K562 (cell line): ENCODE data around the gene ZNF24. TPM values are rescaled to one million over a fixed set of nuclear protein-coding genes. Genes with fewer than 3 reads are reported as not detected.
A peak's percentile ranks its signal among the peaks of the same experiment; 100 is the strongest.

ENCODE experiments used
- BCL6 ChIP-seq: fragments of 250-450 bp; sonication (Bioruptor Pico); IDR thresholded peaks from 2 replicates; pipeline ENCODE4 v1.4.0; 2020
- CBX8 ChIP-seq: fragments of 200-600 bp; sonication (generic); IDR thresholded peaks from 2 replicates; pipeline ENCODE4 v1.6.1; 2012; ENCODE audit warnings: borderline replicate concordance, mixed run types, low read depth, mild to moderate bottlenecking, moderate library complexity, mixed read lengths, low read length, control low read depth, inconsistent platforms; ENCODE audit not compliant: poor library complexity, severe bottlenecking; ENCODE audit errors: extremely low read depth
- JUN ChIP-seq, 2 experiments: sonication (generic) in 1 of 2; formaldehyde crosslinking in 1 of 2; IDR thresholded peaks; 2 replicates each; pipeline versions ENCODE4 v1.6.1 to v1.8.0; 2012 to 2022; ENCODE audit warnings: borderline replicate concordance in 2 of 2, mild to moderate bottlenecking in 2 of 2, improper control_type of control experiment in 1 of 2, low read depth in 1 of 2, low read length in 1 of 2, missing genetic modification reagents in 1 of 2
- KDM1A ChIP-seq, 2 experiments: fragments of 450-650 bp; IDR thresholded peaks; 2 replicates each; pipeline ENCODE4 v1.6.1; 2016; ENCODE audit warnings: mild to moderate bottlenecking in 2 of 2
- NCOR1 ChIP-seq: fragments of 450-650 bp; IDR thresholded peaks from 2 replicates; pipeline ENCODE4 v1.6.1; 2016; ENCODE audit warnings: mild to moderate bottlenecking, moderate library complexity
- PCBP1 ChIP-seq: fragments of 200-400 bp; formaldehyde crosslinking; IDR thresholded peaks from 2 replicates; pipeline ENCODE4 v1.6.1; 2018; ENCODE audit warnings: mild to moderate bottlenecking, low read depth, low read length; ENCODE audit not compliant: poor library complexity, severe bottlenecking
- PRPF4 ChIP-seq: fragments of 200-400 bp; formaldehyde crosslinking; IDR thresholded peaks from one replicate; pipeline ENCODE4 v1.6.1; 2017; ENCODE audit warnings: low read length, low read depth, mild to moderate bottlenecking; ENCODE audit not compliant: insufficient read depth, poor library complexity, severe bottlenecking
- PYGO2 ChIP-seq: fragments of 450-650 bp; IDR thresholded peaks from 2 replicates; pipeline ENCODE4 v1.6.1; 2016; ENCODE audit warnings: mild to moderate bottlenecking, missing genetic modification characterization, moderate library complexity, missing compliant biosample characterization
- RHOXF2B ChIP-seq: fragments of 250-450 bp; sonication (Bioruptor Pico); conservative IDR thresholded peaks from 2 replicates; pipeline ENCODE4 v1.5.1; 2021
- SIN3B ChIP-seq: fragments of 450-650 bp; IDR thresholded peaks from 2 replicates; pipeline ENCODE4 v1.6.1; 2017; ENCODE audit warnings: low read depth, mild to moderate bottlenecking, moderate library complexity
- SP1 ChIP-seq: sonication (generic); formaldehyde crosslinking; IDR thresholded peaks from 2 replicates; pipeline ENCODE4 v1.8.1; 2022; ENCODE audit warnings: mild to moderate bottlenecking, missing genetic modification reagents
- TRIM28 ChIP-seq: fragments of 450-650 bp; IDR thresholded peaks from 2 replicates; pipeline ENCODE4 v1.6.1; 2017
- ZFP30 ChIP-seq: fragments of 250-450 bp; sonication (Bioruptor Pico); IDR thresholded peaks from 2 replicates; pipeline ENCODE4 v1.8.0; 2022; ENCODE audit warnings: moderate library complexity, mild to moderate bottlenecking, inconsistent platforms, borderline replicate concordance
- ZNF165 ChIP-seq: fragments of 250-450 bp; sonication (Bioruptor Pico); IDR thresholded peaks from 2 replicates; pipeline ENCODE4 v1.4.0; 2020; ENCODE audit warnings: borderline replicate concordance
- ZNF77 ChIP-seq: fragments of 250-450 bp; sonication (Bioruptor Pico); IDR thresholded peaks from 2 replicates; pipeline ENCODE4 v1.5.0; 2020
- polyA plus RNA-seq, 8 experiments: library from polyadenylated mRNA; depleted of rRNA in 4 of 8; stranded (reverse) in 5 of 8; unstranded in 3 of 8; fragments of >200 nt; fragmentation: Nextera tagmentation in 2 of 8; fragmentation: Illumina TruSeq in 1 of 8; extraction: Ambion mirVana in 2 of 8; extraction: Trizol in 1 of 8; gene quantifications; 2 replicates each; pipeline versions ENCODE4 v1.2.1 to v1.2.3, GENCODE V29; 2011 to 2014; ENCODE audit warnings: inconsistent platforms in 1 of 8, missing spikeins in 1 of 8
- total RNA-seq, 7 experiments: library from RNA; depleted of rRNA in 6 of 7; stranded (reverse); fragments of >200 nt in 6 of 7; fragmentation: Illumina TruSeq in 2 of 7; extraction: Trizol in 2 of 7; gene quantifications; 2 replicates each; pipeline versions ENCODE4 v1.2.1 to v1.2.3, GENCODE V29; 2011 to 2021; ENCODE audit warnings: low replicate concordance in 1 of 7
- TF ChIP-seq, protein P1 (sequence below): sonication (generic); formaldehyde crosslinking; IDR thresholded peaks from 2 replicates; pipeline ENCODE4 v1.4.0; 2020; ENCODE audit warnings: mild to moderate bottlenecking, missing genetic modification reagents
- TF ChIP-seq, protein P2 (sequence below), 2 experiments: IDR thresholded peaks in 1 of 2; conservative IDR thresholded peaks in 1 of 2; 2 replicates each; pipeline ENCODE4 v1.6.1; 2016; ENCODE audit warnings: low read depth in 2 of 2, mild to moderate bottlenecking in 1 of 2, missing compliant biosample characterization in 1 of 2, missing genetic modification characterization in 1 of 2, moderate library complexity in 1 of 2
- TF ChIP-seq, protein P3 (sequence below): IDR thresholded peaks from 2 replicates; pipeline ENCODE4 v1.6.1; 2016; ENCODE audit warnings: missing genetic modification characterization, missing compliant biosample characterization
- TF ChIP-seq, protein P4 (sequence below): fragments of 450-650 bp; IDR thresholded peaks from 2 replicates; pipeline ENCODE4 v1.6.1; 2016; ENCODE audit warnings: missing biosample characterization, missing genetic modification characterization

ZNF24 gene
- total and polyA plus RNA-seq, 9 of the 15 experiments (the other 6 are each of a cell fraction or from before 2014, with no cell fraction given): 35.7 to 72.8 (median 54.1) TPM

DNA sequence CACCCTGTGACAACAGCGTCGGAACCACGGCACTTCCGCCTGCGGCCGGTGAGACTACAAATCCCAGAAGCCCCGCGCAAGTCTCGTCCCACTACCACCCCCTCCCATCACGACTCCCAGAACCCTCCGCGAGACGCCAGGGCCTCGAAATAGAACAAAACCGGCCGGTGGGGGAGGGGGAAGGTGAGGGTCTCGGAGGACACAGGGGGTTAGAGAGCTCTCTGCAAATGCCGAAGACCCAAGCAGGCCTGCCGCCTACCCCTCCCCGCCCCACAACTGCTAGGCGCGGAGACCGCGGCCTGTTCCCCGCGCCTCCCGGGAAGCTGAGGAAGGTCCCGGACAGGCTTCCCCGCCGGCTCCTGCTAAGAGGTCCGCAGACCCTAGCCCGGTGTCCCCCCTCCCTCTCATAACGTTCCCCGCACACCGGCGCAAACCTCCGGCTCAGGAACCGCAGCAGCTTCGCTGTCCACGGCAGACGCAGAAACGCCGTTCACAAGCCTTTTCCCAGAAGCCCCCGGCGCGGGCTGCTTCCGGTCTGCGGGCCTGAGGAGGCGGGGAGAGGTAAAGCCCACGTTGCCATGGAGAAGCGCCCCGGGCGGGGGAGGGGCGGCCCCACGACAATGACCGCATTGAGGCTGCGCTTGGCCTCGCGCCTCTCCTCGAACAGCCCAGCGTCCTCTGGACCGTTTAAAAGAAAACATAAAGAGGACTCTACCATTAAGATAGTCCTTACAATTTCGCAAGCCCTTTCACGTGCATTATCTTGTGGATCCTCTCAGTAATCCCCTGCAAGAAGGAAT is at the start of gene ZNF24 (continued):
- TF ChIP-seq, protein P1, sequence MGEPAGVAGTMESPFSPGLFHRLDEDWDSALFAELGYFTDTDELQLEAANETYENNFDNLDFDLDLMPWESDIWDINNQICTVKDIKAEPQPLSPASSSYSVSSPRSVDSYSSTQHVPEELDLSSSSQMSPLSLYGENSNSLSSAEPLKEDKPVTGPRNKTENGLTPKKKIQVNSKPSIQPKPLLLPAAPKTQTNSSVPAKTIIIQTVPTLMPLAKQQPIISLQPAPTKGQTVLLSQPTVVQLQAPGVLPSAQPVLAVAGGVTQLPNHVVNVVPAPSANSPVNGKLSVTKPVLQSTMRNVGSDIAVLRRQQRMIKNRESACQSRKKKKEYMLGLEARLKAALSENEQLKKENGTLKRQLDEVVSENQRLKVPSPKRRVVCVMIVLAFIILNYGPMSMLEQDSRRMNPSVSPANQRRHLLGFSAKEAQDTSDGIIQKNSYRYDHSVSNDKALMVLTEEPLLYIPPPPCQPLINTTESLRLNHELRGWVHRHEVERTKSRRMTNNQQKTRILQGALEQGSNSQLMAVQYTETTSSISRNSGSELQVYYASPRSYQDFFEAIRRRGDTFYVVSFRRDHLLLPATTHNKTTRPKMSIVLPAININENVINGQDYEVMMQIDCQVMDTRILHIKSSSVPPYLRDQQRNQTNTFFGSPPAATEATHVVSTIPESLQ (CRISPR knock-in tag): 0 out of 2 replicates have a peak, but pooled peaks have one; percentile 65
- TF ChIP-seq PRPF4: no peak
- TF ChIP-seq, protein P2, sequence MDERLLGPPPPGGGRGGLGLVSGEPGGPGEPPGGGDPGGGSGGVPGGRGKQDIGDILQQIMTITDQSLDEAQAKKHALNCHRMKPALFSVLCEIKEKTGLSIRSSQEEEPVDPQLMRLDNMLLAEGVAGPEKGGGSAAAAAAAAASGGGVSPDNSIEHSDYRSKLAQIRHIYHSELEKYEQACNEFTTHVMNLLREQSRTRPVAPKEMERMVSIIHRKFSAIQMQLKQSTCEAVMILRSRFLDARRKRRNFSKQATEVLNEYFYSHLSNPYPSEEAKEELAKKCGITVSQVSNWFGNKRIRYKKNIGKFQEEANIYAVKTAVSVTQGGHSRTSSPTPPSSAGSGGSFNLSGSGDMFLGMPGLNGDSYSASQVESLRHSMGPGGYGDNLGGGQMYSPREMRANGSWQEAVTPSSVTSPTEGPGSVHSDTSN (CRISPR knock-in tag; IDR thresholded peaks at IDR 0.05; ENCODE audit: low read depth): no peak
- TF ChIP-seq, protein P2 (tag; conservative IDR thresholded peaks at IDR 0.05; ENCODE audit: low read depth): no peak
- no peak for TF ChIP-seq ZNF77 (CRISPR knock-in tag)
- no peak for TF ChIP-seq KDM1A (IDR thresholded peaks at IDR 0.05)
- peak; percentile 76 for TF ChIP-seq SP1 (CRISPR knock-in tag)
- TF ChIP-seq RHOXF2B (CRISPR knock-in tag): no peak
- TF ChIP-seq JUN (IDR thresholded peaks at IDR 0.05; ENCODE audit: borderline replicate concordance, low read depth, low read length): peak; percentile 55; the same call in 1 of the 2 replicates
- no peak for TF ChIP-seq JUN (CRISPR knock-in tag; IDR thresholded peaks at IDR 0.05; ENCODE audit: borderline replicate concordance)
- TF ChIP-seq ZNF165: no peak
- TF ChIP-seq, protein P3, sequence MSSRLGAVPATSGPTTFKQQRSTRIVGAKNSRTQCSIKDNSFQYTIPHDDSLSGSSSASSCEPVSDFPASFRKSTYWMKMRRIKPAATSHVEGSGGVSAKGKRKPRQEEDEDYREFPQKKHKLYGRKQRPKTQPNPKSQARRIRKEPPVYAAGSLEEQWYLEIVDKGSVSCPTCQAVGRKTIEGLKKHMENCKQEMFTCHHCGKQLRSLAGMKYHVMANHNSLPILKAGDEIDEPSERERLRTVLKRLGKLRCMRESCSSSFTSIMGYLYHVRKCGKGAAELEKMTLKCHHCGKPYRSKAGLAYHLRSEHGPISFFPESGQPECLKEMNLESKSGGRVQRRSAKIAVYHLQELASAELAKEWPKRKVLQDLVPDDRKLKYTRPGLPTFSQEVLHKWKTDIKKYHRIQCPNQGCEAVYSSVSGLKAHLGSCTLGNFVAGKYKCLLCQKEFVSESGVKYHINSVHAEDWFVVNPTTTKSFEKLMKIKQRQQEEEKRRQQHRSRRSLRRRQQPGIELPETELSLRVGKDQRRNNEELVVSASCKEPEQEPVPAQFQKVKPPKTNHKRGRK (tag): no peak
- no peak for TF ChIP-seq ZFP30 (CRISPR knock-in tag)
- peak; percentile 16; the same call in 1 of the 2 replicates for TF ChIP-seq TRIM28
- TF ChIP-seq SIN3B: no peak
- TF ChIP-seq CBX8: no peak
- peak; percentile 17; the same call in 1 of the 2 replicates for TF ChIP-seq NCOR1
- no peak for TF ChIP-seq BCL6
- no peak for TF ChIP-seq PYGO2 (tag)
- TF ChIP-seq PCBP1: no peak
- TF ChIP-seq, protein P4, sequence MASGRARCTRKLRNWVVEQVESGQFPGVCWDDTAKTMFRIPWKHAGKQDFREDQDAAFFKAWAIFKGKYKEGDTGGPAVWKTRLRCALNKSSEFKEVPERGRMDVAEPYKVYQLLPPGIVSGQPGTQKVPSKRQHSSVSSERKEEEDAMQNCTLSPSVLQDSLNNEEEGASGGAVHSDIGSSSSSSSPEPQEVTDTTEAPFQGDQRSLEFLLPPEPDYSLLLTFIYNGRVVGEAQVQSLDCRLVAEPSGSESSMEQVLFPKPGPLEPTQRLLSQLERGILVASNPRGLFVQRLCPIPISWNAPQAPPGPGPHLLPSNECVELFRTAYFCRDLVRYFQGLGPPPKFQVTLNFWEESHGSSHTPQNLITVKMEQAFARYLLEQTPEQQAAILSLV (tag): no peak
